HG03457 (cell line): Measurements from ENCODE around the gene NEK11.
"Not testable (repeated sequence)": the region's sequence is repeated elsewhere in the genome, so short reads cannot be mapped to it uniquely, and the experiment has no call there.

ENCODE experiments used
- ATAC-seq: cut with Tn5 transposase; IDR thresholded peaks from one replicate; pipeline ENCODE4 v1.9.1; 2021; ENCODE audit warnings: moderate number of reproducible peaks; ENCODE audit not compliant: unreplicated experiment

Gene NEK11

DNA sequence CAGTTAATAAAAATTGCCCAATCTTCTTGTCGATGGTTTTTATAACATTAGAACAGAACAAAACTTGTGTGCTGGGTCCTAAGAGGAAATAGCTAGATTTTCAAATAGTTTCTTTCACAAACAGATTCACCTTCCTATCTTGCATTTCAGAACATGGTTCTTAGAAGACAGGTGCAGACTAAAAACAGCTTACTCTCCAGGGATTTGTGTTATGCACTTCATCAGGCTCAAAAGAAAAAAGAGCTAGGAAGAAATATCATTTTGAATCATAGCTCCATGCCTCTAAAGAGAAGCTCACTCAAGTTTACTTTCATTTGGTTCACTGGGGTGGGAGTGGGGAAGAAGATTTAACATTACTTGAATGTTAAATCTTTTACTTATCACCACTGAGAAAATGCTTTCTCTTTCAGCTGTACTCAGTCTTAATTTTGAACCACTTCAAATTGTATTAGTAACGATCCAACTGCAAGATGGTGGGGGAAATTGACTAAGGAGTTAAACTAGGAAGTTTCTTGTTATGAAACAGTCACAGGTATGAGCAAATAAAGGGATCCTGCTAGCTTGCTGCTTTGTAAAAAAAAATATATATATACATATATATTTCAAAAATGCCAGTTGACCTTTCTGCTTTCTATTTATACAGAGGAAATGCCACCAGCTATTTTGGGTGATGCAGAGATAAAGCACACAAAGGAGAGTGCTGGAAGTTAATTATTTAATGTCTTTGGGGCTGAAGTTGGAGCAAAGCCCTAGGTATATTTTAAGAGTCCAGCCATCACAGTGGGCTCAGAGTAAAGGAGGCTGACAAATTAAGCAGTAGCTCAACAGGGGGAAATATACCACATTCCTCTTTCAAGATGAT lies 326.6 kb downstream of the NEK11 start:
- no peak for ATAC-seq

DNA sequence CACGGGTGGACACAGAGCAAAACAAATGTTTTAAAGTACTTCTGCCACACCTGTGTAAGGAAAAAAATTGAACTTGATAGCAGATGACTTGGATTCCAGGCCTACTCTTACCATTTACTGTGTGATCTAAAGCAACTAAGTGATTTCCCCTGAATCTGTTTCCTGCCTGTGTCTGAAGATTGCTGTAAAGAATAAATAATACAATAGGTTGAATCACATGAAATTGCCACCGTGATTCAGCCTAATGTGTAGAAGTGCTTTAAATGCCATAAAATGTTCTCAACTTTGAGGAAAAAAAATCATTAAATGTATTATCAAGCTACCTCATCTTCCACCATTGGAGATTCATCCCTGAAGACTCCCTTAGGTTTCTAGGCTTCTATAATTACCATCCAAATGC lies 327.3 kb downstream of the NEK11 start:
- no peak for ATAC-seq

DNA sequence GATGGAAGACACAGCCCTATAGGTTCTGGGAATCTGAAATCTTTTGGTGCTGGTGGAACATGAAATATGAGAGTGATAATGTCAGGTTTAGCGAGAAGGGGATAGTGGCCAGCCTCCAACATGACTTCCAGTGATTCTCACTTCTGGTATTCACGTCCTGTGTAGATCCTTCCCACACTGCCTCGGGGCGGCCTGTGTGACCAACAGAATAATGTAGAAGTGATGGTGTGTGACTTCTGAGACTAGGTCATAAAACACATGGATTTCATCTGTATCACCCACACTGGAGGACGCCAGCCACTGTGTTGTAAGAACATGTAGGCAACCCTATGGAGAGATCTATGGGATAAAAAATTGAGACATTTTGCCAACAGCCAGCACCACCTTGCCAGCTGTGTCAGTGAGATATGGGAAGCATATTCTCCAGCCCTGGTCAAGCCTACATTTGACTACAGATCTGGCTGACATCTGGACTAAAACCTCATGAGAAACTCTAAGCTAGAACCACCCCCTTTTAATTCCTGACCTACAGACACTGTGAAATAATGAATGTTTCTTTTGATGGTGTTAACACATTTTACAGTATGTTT lies 329.4 kb downstream of the NEK11 start:
- ATAC-seq: no peak

DNA sequence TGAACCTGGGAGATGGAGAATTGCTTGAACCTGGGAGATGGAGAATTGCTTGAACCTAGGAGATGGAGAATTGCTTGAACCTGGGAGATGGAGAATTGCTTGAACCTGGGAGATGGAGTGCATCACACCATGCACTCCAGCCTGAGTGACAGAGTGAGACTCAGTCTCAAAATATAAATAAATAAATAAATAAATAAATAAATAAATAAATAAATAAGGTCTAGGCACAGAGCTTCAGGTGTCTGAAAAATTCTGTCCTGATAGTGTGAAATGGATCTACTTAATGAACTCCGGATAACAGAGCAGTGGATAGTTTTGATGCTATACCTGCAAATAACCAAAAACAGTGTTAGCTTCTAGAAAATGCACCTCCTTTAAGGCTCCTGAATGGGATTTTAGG lies 330.6 kb downstream of the NEK11 start:
- ATAC-seq: no peak

DNA sequence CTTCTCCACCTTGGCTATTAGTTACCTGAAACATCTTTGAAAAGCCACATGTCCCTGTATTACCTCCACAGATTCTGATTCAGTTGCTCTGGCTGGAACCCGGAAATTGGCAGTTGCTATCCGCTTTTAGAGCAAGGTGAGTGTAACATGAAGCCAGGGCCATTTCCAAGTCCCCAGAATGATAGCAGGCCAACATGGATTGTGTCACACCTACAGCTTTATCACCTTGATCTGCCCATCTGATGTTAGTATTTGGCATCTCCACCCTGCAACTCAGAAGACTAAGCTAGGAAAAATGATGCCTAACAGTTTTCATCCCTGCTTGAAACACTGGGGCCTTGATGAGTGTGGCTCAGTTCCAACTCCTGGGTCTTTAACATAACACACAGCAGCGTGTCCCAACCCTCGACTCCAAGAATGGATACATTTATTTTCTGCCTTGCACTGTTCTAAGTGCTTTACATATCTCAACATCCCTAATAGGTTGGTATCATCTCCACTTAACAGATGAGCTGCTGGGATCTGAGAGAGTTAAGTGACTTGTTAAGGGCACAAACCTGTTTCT lies 333.6 kb downstream of the NEK11 start:
- no peak for ATAC-seq

DNA sequence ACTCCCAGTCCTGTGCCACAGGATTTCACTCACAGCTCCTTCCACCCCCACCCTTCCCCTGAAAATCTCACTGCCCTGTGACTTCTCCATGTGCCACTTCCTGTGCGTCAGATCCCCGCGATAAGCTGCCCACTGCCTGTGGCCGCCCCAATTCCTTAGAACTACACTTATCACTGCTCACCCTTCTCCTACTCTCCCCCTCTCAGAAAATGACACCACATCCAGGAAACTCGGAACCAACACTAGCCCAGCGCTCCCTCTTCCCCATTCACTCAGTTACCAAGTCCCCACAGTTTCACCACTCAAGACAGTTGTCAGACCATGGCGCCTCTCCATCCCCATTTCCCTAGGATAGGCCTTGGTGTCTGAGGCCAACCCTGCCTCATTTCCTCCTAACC lies 334.4 kb downstream of the NEK11 start:
- ATAC-seq: not testable (repeated sequence)

DNA sequence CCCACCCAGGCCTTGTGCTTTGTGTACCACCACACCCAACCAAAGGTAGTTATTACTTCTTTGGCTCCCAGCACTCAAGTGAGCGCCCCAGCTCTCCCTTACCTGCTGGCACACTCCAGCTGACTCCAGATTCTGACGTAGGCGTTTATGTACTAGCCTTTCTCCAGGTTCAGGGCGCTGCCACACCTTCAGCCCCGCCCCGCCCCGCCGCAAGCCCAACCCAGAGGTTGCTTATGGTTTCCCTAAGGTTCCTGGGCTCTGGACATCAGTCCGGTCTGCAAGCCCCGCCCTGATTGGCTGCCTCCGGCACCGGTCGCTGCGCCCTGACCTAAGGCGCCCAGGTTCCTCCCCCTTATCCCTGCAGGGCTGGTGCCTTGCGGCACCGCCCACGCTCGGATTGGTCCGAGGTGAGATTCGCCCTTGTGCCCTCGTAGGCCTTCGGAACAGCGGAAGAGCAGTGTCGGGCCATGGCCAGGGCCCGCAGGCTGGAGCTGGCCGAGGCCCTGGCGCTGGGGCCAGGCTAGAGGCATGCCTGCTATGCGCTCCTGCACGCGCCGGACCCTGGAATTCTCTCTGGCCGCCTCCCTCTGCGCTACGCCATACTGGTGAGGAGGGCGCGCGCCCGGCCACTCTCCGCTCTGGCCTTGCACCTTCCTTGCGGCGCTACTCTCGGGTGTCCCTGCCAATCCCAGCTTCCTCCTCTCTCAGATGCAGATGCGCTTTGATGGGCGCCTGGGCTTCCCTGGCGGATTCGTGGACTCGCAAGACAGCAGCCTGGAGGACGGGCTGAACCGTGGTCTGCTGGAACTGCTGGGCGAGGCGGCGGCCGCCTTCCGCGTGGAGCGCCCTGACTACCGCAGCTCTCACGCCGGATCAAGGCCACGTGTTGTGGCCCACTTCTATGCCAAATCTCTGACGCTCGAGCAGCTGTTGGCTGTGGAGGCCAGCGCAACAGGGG lies 335.1 kb downstream of the NEK11 start:
- ATAC-seq: peak; percentile 96

DNA sequence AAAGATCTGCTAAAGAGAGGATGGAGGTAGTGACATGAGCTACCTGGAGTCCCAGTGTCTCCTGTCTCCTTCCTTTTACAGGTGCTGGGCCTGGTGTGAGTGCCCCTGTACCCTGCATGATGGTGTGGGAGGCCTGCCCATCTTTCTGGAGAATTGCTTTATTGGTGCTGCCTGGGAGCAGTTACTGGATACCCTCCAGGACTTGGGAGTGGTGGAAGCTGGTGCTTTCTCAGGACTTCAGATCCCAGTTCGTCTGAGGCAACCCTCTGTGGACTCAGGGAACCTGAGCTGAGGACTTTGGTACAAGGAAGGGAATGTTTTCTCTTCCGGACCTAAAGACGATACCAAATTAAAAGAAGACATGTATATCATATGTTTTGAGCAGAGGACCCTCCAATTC lies 336.6 kb downstream of the NEK11 start:
- ATAC-seq: no peak

DNA sequence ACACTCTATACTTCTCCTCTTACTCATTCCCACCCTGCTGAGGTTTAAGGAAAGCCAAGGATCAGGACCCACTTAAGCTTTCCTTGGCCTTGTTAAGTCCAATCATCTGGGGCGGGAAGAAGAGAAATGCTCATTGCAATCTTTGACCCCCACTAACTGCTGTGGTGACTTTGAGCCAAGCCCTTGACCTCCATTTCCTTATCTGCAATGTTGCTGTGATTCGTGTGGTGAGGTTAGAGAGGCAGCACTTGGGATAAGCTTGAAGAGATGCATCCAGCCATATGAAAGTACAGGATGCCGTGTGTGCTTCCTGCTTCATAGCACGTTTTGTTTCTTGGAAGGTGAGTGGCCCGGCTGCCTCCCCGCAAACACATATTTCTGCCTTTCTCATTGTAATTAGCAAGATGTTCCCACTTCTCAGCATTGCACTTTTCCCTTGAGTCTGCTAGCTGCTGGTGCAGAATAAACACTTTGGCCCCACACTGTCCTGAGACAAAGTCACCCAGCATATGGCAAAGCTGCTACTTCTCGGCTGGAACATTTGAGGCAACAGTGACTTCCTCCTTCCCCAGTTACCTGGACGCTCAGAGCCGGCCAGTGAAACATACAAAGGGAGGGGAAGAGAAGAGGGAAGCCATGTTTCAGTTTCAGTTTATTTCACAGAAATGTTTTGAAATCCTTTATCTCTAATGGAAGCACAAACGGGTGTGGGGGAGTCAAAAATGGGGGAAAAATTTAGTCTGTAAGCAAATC lies 344.4 kb downstream of the NEK11 start:
- no peak for ATAC-seq

DNA sequence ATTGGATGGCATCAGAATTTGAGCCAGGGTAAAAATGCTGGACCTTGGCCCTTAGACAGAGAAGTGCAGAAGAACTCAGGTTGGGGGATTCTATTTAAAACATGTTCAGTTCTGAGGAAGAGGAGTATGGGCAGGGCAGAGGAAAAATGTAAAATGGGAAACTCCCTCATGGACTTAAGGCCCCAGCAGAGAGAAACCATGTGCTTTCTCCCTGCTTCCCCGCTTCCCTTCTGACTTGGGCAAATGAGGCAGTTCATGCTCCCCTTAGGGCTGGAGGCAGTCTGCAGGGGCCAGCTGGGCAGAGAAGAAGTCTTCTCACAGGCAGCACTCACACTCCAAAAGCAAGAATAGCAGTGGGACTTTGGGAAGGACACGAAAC lies 345.0 kb downstream of the NEK11 start:
- no peak for ATAC-seq

DNA sequence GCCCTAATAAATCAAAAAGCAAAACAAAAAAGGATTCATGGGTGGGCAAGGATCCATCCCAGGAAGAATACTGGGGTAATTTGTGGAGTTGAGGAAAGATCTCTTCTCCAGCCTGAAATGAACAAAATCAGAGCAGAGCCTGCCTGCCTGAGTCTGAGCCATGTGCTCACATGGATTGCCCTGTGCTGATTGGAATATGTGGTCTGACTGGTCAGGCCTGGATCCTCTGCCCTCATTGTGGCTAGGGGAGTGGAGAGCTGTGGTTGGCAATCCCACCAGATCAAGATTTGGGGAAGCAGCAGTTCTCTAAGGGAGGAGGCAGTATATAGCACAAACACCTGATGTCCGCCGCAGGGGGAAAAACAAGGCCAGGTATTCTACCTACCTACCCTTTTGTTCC lies 348.1 kb downstream of the NEK11 start:
- no peak for ATAC-seq

DNA sequence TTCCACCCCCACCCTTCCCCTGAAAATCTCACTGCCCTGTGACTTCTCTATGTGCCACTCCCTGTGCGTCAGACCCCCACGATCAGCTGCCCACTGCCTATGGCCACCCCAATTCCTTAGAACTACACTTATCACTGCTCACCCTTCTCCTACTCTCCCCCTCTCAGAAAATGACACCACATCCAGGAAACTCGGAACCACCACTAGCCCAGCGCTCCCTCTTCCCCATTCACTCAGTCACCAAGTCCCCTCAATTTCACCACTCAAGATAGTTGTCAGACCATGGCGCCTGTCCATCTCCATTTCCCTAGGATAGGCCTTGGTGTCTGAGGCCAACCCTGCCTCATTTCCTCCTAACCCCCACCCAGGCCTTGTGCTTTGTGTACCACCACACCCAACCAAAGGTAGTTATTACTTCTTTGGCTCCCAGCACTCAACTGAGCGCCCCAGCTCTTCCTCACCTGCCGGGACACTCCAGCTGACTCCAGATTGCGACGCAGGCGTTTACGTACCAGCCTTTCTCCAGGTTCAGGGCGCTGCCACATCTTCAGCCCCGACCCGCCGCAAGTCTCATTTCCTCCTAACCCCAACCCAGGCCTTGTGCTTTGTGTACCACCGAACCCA lies 354.3 kb downstream of the NEK11 start:
- not testable (repeated sequence) for ATAC-seq

DNA sequence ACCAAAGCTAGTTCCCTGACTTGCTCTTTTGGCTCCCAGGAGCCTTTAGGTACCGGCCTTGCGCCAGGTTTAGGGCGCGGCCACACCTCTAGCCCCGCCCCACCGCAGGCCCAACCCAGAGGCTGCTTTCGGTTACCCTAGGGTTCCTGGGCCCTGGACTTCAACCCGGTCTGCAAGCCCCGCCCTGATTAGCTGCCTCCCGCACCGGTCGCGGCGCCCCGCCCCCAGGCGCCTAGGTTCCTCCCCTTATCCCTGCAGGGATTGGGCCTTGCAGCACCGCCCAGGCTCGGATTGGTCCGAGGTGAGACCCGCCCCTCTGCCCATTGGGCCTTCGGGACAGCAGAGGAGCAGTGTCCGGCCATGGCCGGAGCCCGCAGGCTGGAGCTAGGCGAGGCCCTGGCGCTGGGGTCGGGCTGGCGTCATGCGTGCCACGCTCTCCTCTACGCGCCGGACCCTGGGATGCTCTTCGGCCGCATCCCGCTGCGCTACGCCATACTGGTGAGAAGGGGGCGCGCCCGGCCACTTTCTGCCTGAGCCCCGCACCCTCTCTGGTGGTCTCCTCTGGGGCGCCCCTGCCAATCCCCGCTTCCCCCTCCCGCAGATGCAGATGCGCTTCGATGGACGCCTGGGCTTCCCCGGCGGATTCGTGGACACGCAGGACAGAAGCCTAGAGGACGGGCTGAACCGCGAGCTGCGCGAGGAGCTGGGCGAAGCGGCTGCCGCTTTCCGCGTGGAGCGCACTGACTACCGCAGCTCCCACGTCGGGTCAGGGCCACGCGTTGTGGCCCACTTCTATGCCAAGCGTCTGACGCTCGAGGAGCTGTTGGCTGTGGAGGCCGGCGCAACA lies 355.0 kb downstream of the NEK11 start, which contains the start of gene NUDT16:
TSS of gene NUDT16 (plus strand) at position 330 of the 847 bp plus-strand sequence. CDS start at position 361, 31 bp downstream.
- ATAC-seq: peak; percentile 98

DNA sequence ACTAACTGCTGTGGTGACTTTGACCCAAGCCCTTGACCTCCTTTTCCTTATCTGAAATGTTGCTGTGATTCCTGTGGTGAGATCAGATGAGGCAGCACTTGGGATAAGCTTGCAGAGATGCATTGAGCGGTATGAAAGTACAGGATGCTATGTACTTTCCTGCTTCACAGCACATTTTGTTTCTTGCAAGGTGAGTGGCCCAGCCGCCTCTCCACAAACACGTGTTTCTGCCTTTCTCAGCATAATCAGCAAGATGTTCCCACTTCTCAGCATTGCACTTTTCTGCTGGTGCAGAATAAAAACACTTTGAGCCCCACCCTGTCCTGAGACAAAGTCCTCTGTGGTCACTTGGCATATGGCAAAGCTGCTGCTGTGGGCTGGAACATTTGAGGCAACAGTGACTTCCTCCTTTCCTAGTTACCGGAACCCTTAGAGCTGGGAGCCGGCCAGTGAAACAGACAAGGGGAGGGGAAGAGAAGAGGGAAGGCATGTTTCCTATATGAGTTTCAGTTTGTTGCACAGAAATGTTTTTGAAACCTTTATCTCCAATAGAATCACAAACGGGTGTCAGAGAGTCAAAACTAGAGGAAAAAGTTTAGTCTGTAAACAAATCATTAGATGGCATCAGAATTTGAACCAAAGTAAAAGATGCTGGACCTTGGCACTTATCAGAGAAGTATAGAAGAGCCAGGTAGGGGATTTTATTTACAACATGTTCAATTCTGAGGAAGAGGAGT lies 359.9 kb downstream of the NEK11 start:
- no peak for ATAC-seq

DNA sequence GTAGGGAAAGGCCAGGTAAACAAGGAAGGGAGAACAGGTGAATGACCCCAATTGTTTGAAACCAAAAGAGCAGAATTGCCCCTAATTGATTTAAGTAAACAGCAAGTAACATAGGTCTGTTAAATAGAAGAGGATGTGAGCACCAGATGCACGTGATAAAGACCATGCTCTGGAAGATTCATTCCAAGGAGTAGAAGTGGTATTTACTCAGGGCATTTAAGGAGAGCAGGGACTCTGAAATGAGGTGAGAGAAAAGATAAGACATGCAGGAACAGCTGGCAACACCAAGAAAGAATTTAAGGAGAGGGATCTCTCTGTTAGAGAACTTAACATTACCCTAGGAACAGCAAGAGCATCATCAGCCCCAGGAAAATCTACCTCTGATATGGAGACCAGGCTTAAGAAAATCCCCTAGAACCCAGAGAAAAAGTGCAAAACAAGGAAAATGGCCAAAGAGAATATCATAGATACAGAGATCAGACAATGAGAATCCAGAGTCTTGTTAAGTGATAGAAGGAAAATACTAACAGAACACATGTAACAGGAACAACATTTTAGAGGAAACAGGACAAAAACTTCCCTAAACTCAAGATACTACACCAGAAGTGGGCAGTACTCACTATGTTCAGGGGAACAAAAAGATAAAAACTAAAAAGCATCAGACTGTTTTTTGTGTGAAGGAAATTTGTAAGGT lies 361.3 kb downstream of the NEK11 start:
- ATAC-seq: no peak

DNA sequence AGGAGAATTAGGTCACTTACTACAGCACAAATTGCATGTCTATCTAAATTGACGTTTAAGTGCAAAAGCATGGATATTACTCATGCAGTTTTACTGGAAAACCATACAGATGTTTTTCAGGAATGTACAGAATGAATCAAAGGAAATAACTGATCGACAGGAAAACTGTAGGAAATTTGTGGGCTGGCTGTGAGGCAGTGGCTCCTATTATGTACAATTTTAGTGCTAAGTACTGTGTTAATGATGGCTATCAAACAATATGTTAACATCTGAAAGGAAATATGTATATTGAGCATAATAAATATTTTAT lies 361.8 kb downstream of the NEK11 start:
- ATAC-seq: no peak

DNA sequence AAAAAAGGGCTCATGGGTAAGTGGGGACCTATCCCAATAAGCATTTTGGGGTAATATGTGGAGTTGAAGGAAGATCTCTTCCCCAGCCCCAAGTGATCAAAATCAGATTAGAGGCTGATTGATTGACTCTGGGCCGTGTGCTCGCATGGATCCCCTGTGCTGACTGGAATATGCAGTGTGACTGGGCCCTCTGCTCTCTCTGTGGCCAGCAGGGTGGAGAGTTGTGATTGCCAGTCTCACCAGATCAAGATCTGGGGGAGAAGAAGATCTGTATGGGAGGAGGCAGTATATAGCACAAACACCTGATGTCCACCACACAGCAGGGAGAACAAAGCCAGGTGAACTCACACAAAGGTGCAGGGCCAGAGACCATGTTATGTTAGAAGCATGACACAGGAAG lies 363.7 kb downstream of the NEK11 start:
- ATAC-seq: no peak

DNA sequence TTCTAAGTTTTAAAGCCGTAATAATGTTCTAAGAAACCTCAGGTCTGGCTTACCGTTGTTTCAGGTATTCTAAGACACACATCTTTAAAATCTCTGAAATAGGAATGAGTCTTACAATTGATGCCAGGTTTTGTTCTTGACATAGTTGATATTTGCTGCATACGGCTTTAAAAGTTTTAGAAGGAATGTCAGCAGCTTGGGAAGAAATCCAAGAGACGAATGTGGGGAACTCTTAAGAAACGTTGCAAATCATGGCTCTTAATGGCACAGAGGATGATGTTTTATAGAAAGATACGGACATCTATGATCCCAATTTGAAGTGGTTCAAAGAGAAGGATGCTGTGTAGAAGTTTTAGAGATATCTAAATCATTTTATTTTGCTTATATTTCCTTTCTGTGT lies 366.4 kb downstream of the NEK11 start:
- no peak for ATAC-seq
